Common myeloid progenitor, CD34-positive (primary cell): ENCODE results near the gene KLHL20.

ENCODE experiments used
- CTCF ChIA-PET: fragments of 350-600 bp; sonication (Branson Sonifier 250); formaldehyde crosslinking; loops from one replicate; lab custom pipeline; 2021; ENCODE audit warnings: antibody characterized with exemption; lab: Charles Lee
- POLR2A ChIA-PET: fragments of 350-600 bp; sonication (Branson Sonifier 250); formaldehyde crosslinking; loops from one replicate; lab custom pipeline; 2021; ENCODE audit warnings: antibody characterized with exemption; lab: Charles Lee
- DNase-seq, 3 donors: peaks; one replicate each; pipeline versions ENCODE4 v3.0.0 to v3.0.0-alpha.2; 2013
- H3K27ac ChIP-seq, 2 experiments: 1 replicate in 1 of 2; 2 replicates in 1 of 2; pipeline ENCODE4 v1.7.0; 2013; ENCODE audit warnings: inconsistent platforms in 2 of 2, low read length in 2 of 2, mild to moderate bottlenecking in 2 of 2, low read depth in 1 of 2, moderate library complexity in 1 of 2; ENCODE audit not compliant: severe bottlenecking in 2 of 2, insufficient read depth in 1 of 2, poor library complexity in 1 of 2
- H3K27me3 ChIP-seq, 5 experiments: replicated peaks in 2 of 5; 1 replicate in 3 of 5; 2 replicates in 2 of 5; pipeline versions ENCODE4 v1.6.1 to v1.7.0; 2013; ENCODE audit warnings: low read length in 4 of 5, mild to moderate bottlenecking in 2 of 5, moderate library complexity in 2 of 5, inconsistent platforms in 1 of 5; ENCODE audit not compliant: insufficient read depth in 5 of 5, control insufficient read depth in 4 of 5
- H3K36me3 ChIP-seq, 4 experiments: 1 replicate in 2 of 4; 2 replicates in 2 of 4; pipeline versions ENCODE4 v1.6.1 to v1.7.0; 2013; ENCODE audit warnings: low read length in 3 of 4, control low read depth in 1 of 4, mild to moderate bottlenecking in 1 of 4; ENCODE audit not compliant: control insufficient read depth in 4 of 4, insufficient read depth in 4 of 4
- H3K4me1 ChIP-seq, 4 experiments: 1 replicate in 3 of 4; 2 replicates in 1 of 4; pipeline versions ENCODE4 v1.6.1 to v1.7.1; 2013; ENCODE audit warnings: low read length in 3 of 4, mild to moderate bottlenecking in 3 of 4, control low read depth in 1 of 4, inconsistent platforms in 1 of 4, moderate library complexity in 1 of 4; ENCODE audit not compliant: control insufficient read depth in 4 of 4, insufficient read depth in 4 of 4; ENCODE audit errors: control extremely low read depth in 1 of 4
- H3K4me3 ChIP-seq, 7 experiments: 1 replicate in 4 of 7; 2 replicates in 3 of 7; pipeline versions ENCODE4 v1.5.1 to v1.7.0; 2013; ENCODE audit warnings: mild to moderate bottlenecking in 7 of 7, low read length in 6 of 7, moderate library complexity in 6 of 7, inconsistent platforms in 2 of 7, low read depth in 2 of 7, control low read depth in 1 of 7; ENCODE audit not compliant: insufficient read depth in 4 of 7, control insufficient read depth in 1 of 7; ENCODE audit errors: extremely low read depth in 1 of 7
- H3K9me3 ChIP-seq, 5 experiments: 1 replicate in 4 of 5; 2 replicates in 1 of 5; pipeline versions ENCODE4 v1.6.1 to v1.7.1; 2013; ENCODE audit warnings: low read length in 4 of 5, mild to moderate bottlenecking in 2 of 5, inconsistent platforms in 1 of 5, low read depth in 1 of 5, moderate library complexity in 1 of 5; ENCODE audit not compliant: control insufficient read depth in 4 of 5, insufficient read depth in 2 of 5; ENCODE audit errors: control extremely low read depth in 1 of 5
- WGBS: methylation state at CpG from one replicate; pipeline ENCODE4 v1.1.5; 2013; ENCODE audit not compliant: insufficient coverage; 5-methylcytosine and 5-hydroxymethylcytosine counted together

Gene KLHL20

GRCh38 chr1:173742203-173742886 is 27.6 kb downstream of the KLHL20 start:
- H3K9me3 ChIP-seq = peaks cover 0 to 20% (median 5%) of the 10 kb centered on the region in 5 experiments
- ChIA-PET POLR2A (no interaction called here), CTCF (no interaction called here)
- no peaks in the 10 kb centered on the region for H3K4me1 ChIP-seq
- no peaks in the 10 kb centered on the region for H3K27me3 ChIP-seq
- H3K27ac ChIP-seq = no peak overlapping the region
- H3K4me3 ChIP-seq = no peak overlapping the region
- H3K36me3 ChIP-seq = peaks cover 3 to 40% (median 9%) of the 10 kb centered on the region in 4 experiments
- no peak for DNase-seq
- WGBS = no CpG with 5 or more reads among the region's 10 CpGs

- Histone ChIP-seq H3K4me3 (no peak overlapping the region), H3K9me3 (peaks cover 0 to 6% (median 0%) of the 10 kb centered on the region in 5 experiments), H3K27me3 (no peaks in the 10 kb centered on the region), H3K4me1 (no peaks in the 10 kb centered on the region), H3K27ac (no peak overlapping the region), H3K36me3 (peaks cover 3 to 36% (median 9%) of the 10 kb centered on the region in 4 experiments)
- no CpG with 5 or more reads among the region's 2 CpGs for WGBS
- POLR2A ChIA-PET = no interaction called here
- DNase-seq = no peak
- CTCF ChIA-PET = interaction anchor here (0.6 kb wide), 1 partner anchor 50 kb away, joined by 3 read pairs; no protein-coding TSS in a partner anchor
Observed at GRCh38 chr1:173744651-173745050, 29.9 kb downstream of the KLHL20 start.

- peaks cover 3 to 40% (median 12%) of the 10 kb centered on the region in 4 experiments for H3K36me3 ChIP-seq
- H3K27ac ChIP-seq = no peak overlapping the region
- ChIA-PET POLR2A (no interaction called here), CTCF (interaction anchor here (1.1 to 1.2 kb wide), 2 partner anchors 19 to 22 kb away, joined by 3 read pairs; no protein-coding TSS in a partner anchor)
- H3K4me1 ChIP-seq = no peaks in the 10 kb centered on the region
- H3K9me3 ChIP-seq = peaks cover 0 to 4% (median 0%) of the 10 kb centered on the region in 5 experiments
- H3K4me3 ChIP-seq = no peak overlapping the region
- no peaks in the 10 kb centered on the region for H3K27me3 ChIP-seq
- no peak for DNase-seq
- 100% methylated on average over 1 of the region's 4 CpGs for WGBS
Observed at GRCh38 chr1:173749137-173749536, 34.4 kb downstream of the KLHL20 start.

GRCh38 chr1:173753830-173754229 is 39.0 kb downstream of the KLHL20 start:
- ChIA-PET CTCF (no interaction called here), POLR2A (no interaction called here)
- no peaks in the 10 kb centered on the region for H3K27me3 ChIP-seq
- H3K36me3 ChIP-seq = peaks cover 17 to 64% (median 44%) of the 10 kb centered on the region in 4 experiments
- H3K9me3 ChIP-seq = peaks cover 0 to 4% (median 0%) of the 10 kb centered on the region in 5 experiments
- H3K4me1 ChIP-seq = no peaks in the 10 kb centered on the region
- DNase-seq = no peak
- no peak overlapping the region for H3K27ac ChIP-seq
- no peak overlapping the region for H3K4me3 ChIP-seq

GRCh38 chr1:173757666-173758065 is 42.9 kb downstream of the KLHL20 start:
- no peak for DNase-seq
- Histone ChIP-seq H3K4me3 (no peak overlapping the region), H3K36me3 (peaks cover 19 to 70% (median 43%) of the 10 kb centered on the region in 4 experiments), H3K4me1 (no peaks in the 10 kb centered on the region), H3K27ac (no peak overlapping the region), H3K27me3 (no peaks in the 10 kb centered on the region), H3K9me3 (peaks cover 0 to 15% (median 6%) of the 10 kb centered on the region in 5 experiments)
- WGBS = no CpG with 5 or more reads among the region's 4 CpGs
- ChIA-PET POLR2A (no interaction called here), CTCF (no interaction called here)

- DNase-seq = no peak
- CTCF ChIA-PET = no interaction called here
- whole genome bisulfite sequencing = 100% methylated on average over 3 of the region's 7 CpGs
Observed at GRCh38 chr1:173758110-173758509, 43.3 kb downstream of the KLHL20 start.

GRCh38 chr1:173758980-173759379 is 44.2 kb downstream of the KLHL20 start:
- DNase-seq = no peak
- 100% methylated on average over 2 of the region's 5 CpGs for WGBS
- CTCF ChIA-PET = no interaction called here

More at GRCh38 chr1:173758110-173758509, 43.3 kb downstream of the KLHL20 start:
- Histone ChIP-seq H3K27ac (no peak overlapping the region), H3K27me3 (no peaks in the 10 kb centered on the region), H3K4me3 (no peak overlapping the region), H3K36me3 (peaks cover 19 to 66% (median 41%) of the 10 kb centered on the region in 4 experiments), H3K9me3 (peaks cover 0 to 17% (median 8%) of the 10 kb centered on the region in 5 experiments), H3K4me1 (no peaks in the 10 kb centered on the region)
- POLR2A ChIA-PET = no interaction called here

More at GRCh38 chr1:173758980-173759379, 44.2 kb downstream of the KLHL20 start:
- POLR2A ChIA-PET = no interaction called here
- Histone ChIP-seq H3K9me3 (peaks cover 0 to 23% (median 8%) of the 10 kb centered on the region in 5 experiments), H3K4me1 (no peaks in the 10 kb centered on the region), H3K27me3 (no peaks in the 10 kb centered on the region), H3K27ac (no peak overlapping the region), H3K4me3 (no peak overlapping the region), H3K36me3 (peaks cover 17 to 58% (median 39%) of the 10 kb centered on the region in 4 experiments)
